ENCODE data around the gene LRRC3B.

GRCh38 chr3:26596335-26596734 lies 26.2 kb upstream of the LRRC3B start:
- no peak for TF ChIP-seq CTCF (IDR thresholded peaks at IDR 0.05)
- TF ChIP-seq POLR2A (IDR thresholded peaks at IDR 0.05): no peak
- no peak for TF ChIP-seq EP300 (IDR thresholded peaks at IDR 0.05)
